Activated effector memory CD4-positive, alpha-beta T cell treated with anti-CD3 and anti-CD28 coated beads, Interleukin-2, amount 50 U/mL, for 16 hours (primary cell): ENCODE data around the gene GCN1.

Experiments used
- DNase-seq: peaks from one replicate; pipeline ENCODE4 v3.0.0-alpha.2; 2020

The GCN1 gene

GRCh38 chr12:120092551-120093335, 101.8 kb downstream of the GCN1 start:
- no peak for DNase-seq

GRCh38 chr12:120091371-120092090, 103.0 kb downstream of the GCN1 start:
- no peak for DNase-seq

- no peak for DNase-seq
Observed at GRCh38 chr12:120090626-120091295, 103.8 kb downstream of the GCN1 start.

GRCh38 chr12:120090206-120090605, 104.3 kb downstream of the GCN1 start:
- DNase-seq = no peak

GRCh38 chr12:120089796-120090195, 104.7 kb downstream of the GCN1 start:
- no peak for DNase-seq

GRCh38 chr12:120089105-120089504, 105.4 kb downstream of the GCN1 start:
- DNase-seq = no peak

- DNase-seq = peak; percentile 100
Observed at GRCh38 chr12:120086801-120087621, 107.5 kb downstream of the GCN1 start.

GRCh38 chr12:120085920-120086645, 108.4 kb downstream of the GCN1 start:
- DNase-seq = no peak

- no peak for DNase-seq
Observed at GRCh38 chr12:120081641-120082040, 112.9 kb downstream of the GCN1 start.

GRCh38 chr12:120079411-120080400, 114.8 kb downstream of the GCN1 start:
- DNase-seq = peak; percentile 48

- DNase-seq = peak; percentile 61
Observed at GRCh38 chr12:120078868-120079267, 115.6 kb downstream of the GCN1 start.

- DNase-seq = peak; percentile 51
Observed at GRCh38 chr12:120077260-120077659, 117.3 kb downstream of the GCN1 start.
